ENCODE results near the gene GPC1. TPM values are rescaled to one million over a fixed set of nuclear protein-coding genes. Genes with fewer than 3 reads are reported as not detected.

Gene GPC1
- total RNA-seq, 1 donor from 2014 or later, result 4.5 TPM

- TF ChIP-seq CTCF (IDR thresholded peaks at IDR 0.05; ENCODE audit: unreplicated experiment), result no peak
- no peak for DNase-seq (ENCODE audit: low spot score)
- Mint-ChIP-seq H3K4me1 (ENCODE audit: unreplicated experiment) (no peaks in the 10 kb centered on the region), H3K36me3 (ENCODE audit: low read depth, unreplicated experiment) (no peaks in the 10 kb centered on the region), H3K27me3 (ENCODE audit: unreplicated experiment) (peaks cover 5% of the 10 kb centered on the region), H3K9me3 (ENCODE audit: unreplicated experiment) (no peaks in the 10 kb centered on the region), H3K27ac (ENCODE audit: unreplicated experiment) (no peak overlapping the region), H3K4me3 (ENCODE audit: unreplicated experiment) (no peak overlapping the region)
Measured at GRCh38 chr2:240442891-240443715, 7.6 kb downstream of the GPC1 start.

GRCh38 chr2:240443891-240444301 is 8.4 kb downstream of the GPC1 start:
- TF ChIP-seq CTCF (IDR thresholded peaks at IDR 0.05; ENCODE audit: unreplicated experiment), result no peak

GRCh38 chr2:240444464-240444863 is 9.0 kb downstream of the GPC1 start:
- Mint-ChIP-seq H3K27me3 (ENCODE audit: unreplicated experiment) (peaks cover 4% of the 10 kb centered on the region), H3K4me3 (ENCODE audit: unreplicated experiment) (no peak overlapping the region), H3K4me1 (ENCODE audit: unreplicated experiment) (no peaks in the 10 kb centered on the region), H3K36me3 (ENCODE audit: low read depth, unreplicated experiment) (no peaks in the 10 kb centered on the region), H3K9me3 (ENCODE audit: unreplicated experiment) (no peaks in the 10 kb centered on the region), H3K27ac (ENCODE audit: unreplicated experiment) (no peak overlapping the region)
- no peak for DNase-seq (ENCODE audit: low spot score)
- no peak for TF ChIP-seq CTCF (IDR thresholded peaks at IDR 0.05; ENCODE audit: unreplicated experiment)

More at GRCh38 chr2:240443891-240444301, 8.4 kb downstream of the GPC1 start:
- H3K27ac Mint-ChIP-seq (ENCODE audit: unreplicated experiment), result no peak overlapping the region
- no peak for DNase-seq (ENCODE audit: low spot score)
- H3K9me3 Mint-ChIP-seq (ENCODE audit: unreplicated experiment), result no peaks in the 10 kb centered on the region
- no peaks in the 10 kb centered on the region for H3K4me1 Mint-ChIP-seq (ENCODE audit: unreplicated experiment)
- no peak overlapping the region for H3K4me3 Mint-ChIP-seq (ENCODE audit: unreplicated experiment)
- H3K27me3 Mint-ChIP-seq (ENCODE audit: unreplicated experiment), result peaks cover 3% of the 10 kb centered on the region
- no peaks in the 10 kb centered on the region for H3K36me3 Mint-ChIP-seq (ENCODE audit: low read depth, unreplicated experiment)

GRCh38 chr2:240445961-240446663 is 10.6 kb downstream of the GPC1 start:
- no peak for DNase-seq (ENCODE audit: low spot score)
- Mint-ChIP-seq H3K27ac (ENCODE audit: unreplicated experiment) (no peak overlapping the region), H3K9me3 (ENCODE audit: unreplicated experiment) (no peaks in the 10 kb centered on the region), H3K36me3 (ENCODE audit: low read depth, unreplicated experiment) (no peaks in the 10 kb centered on the region), H3K4me1 (ENCODE audit: unreplicated experiment) (peaks cover 5% of the 10 kb centered on the region), H3K4me3 (ENCODE audit: unreplicated experiment) (no peak overlapping the region), H3K27me3 (ENCODE audit: unreplicated experiment) (peaks cover 9% of the 10 kb centered on the region)
- TF ChIP-seq CTCF (IDR thresholded peaks at IDR 0.05; ENCODE audit: unreplicated experiment), result no peak
